PC-9 (cell line): Measurements from ENCODE around the gene SPATA31D4. TPM values are rescaled to one million over a fixed set of nuclear protein-coding genes. Genes with fewer than 3 reads are reported as not detected.
"Not testable (repeated sequence)": the region's sequence is repeated elsewhere in the genome, so short reads cannot be mapped to it uniquely, and the experiment has no call there.

Source experiments
- BruUV-seq: library from RNA; stranded (reverse); fragments of 400-500 nt; replicated peaks from 2 replicates; lab custom pipeline; 2021; lab: Mats Ljungman, UMichigan
- CTCF ChIA-PET: fragments of 300-600 bp; sonication (Branson Sonifier 250); formaldehyde crosslinking; loops from one replicate; lab custom pipeline; 2022; ENCODE audit warnings: antibody characterized with exemption; lab: Charles Lee
- POLR2A ChIA-PET: fragments of 300-600 bp; sonication (Branson Sonifier 250); formaldehyde crosslinking; loops from one replicate; lab custom pipeline; 2022; ENCODE audit warnings: antibody characterized with exemption; ENCODE audit not compliant: unreplicated experiment; lab: Charles Lee
- DNase-seq, 2 experiments: peaks; one replicate each; pipeline versions ENCODE4 v3.0.0 to v3.0.0-alpha.2; 2015 to 2022; ENCODE audit warnings: mixed read lengths in 1 of 2
- H2AFZ ChIP-seq: fragments of 200-600 bp; sonication (generic); 2 replicates; pipeline ENCODE4 v1.8.1; 2017; ENCODE audit warnings: antibody characterized with exemption
- H3F3A ChIP-seq: fragments of 200-600 bp; sonication (generic); 2 replicates; pipeline ENCODE4 v1.8.1; 2017; ENCODE audit warnings: antibody characterized with exemption, mild to moderate bottlenecking, low read depth; ENCODE audit not compliant: insufficient read depth
- H3K27ac ChIP-seq: fragments of 200-600 bp; sonication (generic); 2 replicates; pipeline ENCODE4 v1.6.1; 2016; ENCODE audit warnings: mixed run types
- H3K27me3 ChIP-seq: fragments of 200-600 bp; sonication (generic); 2 replicates; pipeline ENCODE4 v1.6.1; 2016; ENCODE audit warnings: low read depth, mixed run types; ENCODE audit not compliant: insufficient read depth
- H3K36me3 ChIP-seq: fragments of 200-600 bp; sonication (generic); 2 replicates; pipeline ENCODE4 v1.6.1; 2016; ENCODE audit warnings: low read depth, mixed run types
- H3K4me1 ChIP-seq: fragments of 200-600 bp; sonication (generic); replicated peaks from 2 replicates; pipeline ENCODE4 v1.6.1; 2016; ENCODE audit warnings: mixed run types; ENCODE audit not compliant: insufficient read depth
- H3K4me2 ChIP-seq: fragments of 200-600 bp; sonication (generic); 2 replicates; pipeline ENCODE4 v1.6.1; 2017; ENCODE audit warnings: mixed run types
- H3K4me3 ChIP-seq: fragments of 200-600 bp; sonication (generic); 2 replicates; pipeline ENCODE4 v1.6.1; 2016; ENCODE audit warnings: mixed run types
- H3K79me2 ChIP-seq: fragments of 200-600 bp; sonication (generic); 2 replicates; pipeline ENCODE4 v1.6.1; 2017; ENCODE audit warnings: low read depth, mixed run types
- H3K9me2 ChIP-seq: fragments of 200-600 bp; sonication (generic); 2 replicates; pipeline ENCODE4 v1.8.1; 2017; ENCODE audit warnings: mild to moderate bottlenecking; ENCODE audit not compliant: insufficient read depth
- H3K9me3 ChIP-seq: fragments of 200-600 bp; sonication (generic); 2 replicates; pipeline ENCODE4 v1.8.1; 2016; ENCODE audit warnings: low read depth; ENCODE audit not compliant: insufficient read depth
- H4K20me1 ChIP-seq: fragments of 200-600 bp; sonication (generic); 2 replicates; pipeline ENCODE4 v1.8.1; 2017; ENCODE audit not compliant: insufficient read depth
- EZH2 ChIP-seq: fragments of 200-600 bp; sonication (generic); IDR thresholded peaks from 2 replicates; pipeline ENCODE4 v1.8.0; 2017; ENCODE audit warnings: antibody characterized with exemption, low read depth
- intact Hi-C: fragments of 100-400 bp; cut with micrococcal nuclease; formaldehyde crosslinking; loops from one replicate; pipeline ENCODE4 v1.10.0; 2022; ENCODE audit not compliant: unreplicated experiment
- total RNA-seq: library from RNA; stranded (reverse); gene quantifications from 2 replicates; pipeline ENCODE4 v1.2.3, GENCODE V29; 2021
- TF ChIP-seq, protein P1 (sequence below): fragments of 200-600 bp; sonication (generic); conservative IDR thresholded peaks from 2 replicates; pipeline ENCODE4 v1.6.1; 2017; ENCODE audit warnings: mixed run types, antibody characterized with exemption, mild to moderate bottlenecking, moderate library complexity

Gene SPATA31D4
- total RNA-seq, 1 experiment from 2014 or later: not detected

DNA sequence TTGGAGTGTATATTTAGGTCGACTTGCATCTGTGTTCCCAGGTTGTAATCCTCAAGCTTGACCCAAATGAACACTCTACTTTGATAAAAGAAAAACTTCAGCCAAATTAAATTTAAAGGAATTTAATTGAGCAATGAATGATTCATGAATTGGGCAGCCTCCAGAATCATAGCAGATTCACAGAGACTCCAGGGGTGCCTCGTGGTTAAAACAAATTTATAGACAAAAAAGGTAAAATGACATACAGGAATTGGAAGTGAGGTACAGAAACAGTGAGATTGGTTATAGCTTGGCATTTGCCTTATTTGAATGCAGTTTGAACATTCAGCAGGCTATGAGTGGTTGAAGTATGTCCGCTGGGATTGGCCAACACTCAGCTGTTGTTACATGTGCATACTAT lies 21.6 kb upstream of the SPATA31D4 start:
- no TSS peak for BruUV-seq
- no peaks in the 10 kb centered on the region for H3K36me3 ChIP-seq
- H4K20me1 ChIP-seq: no peaks in the 10 kb centered on the region
- H3K27ac ChIP-seq: no peak overlapping the region
- peak in 1 of 2 experiments; percentile 37 for DNase-seq
- H3K9me2 ChIP-seq: no peaks in the 10 kb centered on the region
- POLR2A ChIA-PET: no interaction called here
- CTCF ChIA-PET: no interaction called here
- H3K4me1 ChIP-seq: no peaks in the 10 kb centered on the region
- intact Hi-C loops: no loop called here
- no peaks in the 10 kb centered on the region for H3K27me3 ChIP-seq
- no peaks in the 10 kb centered on the region for H3K79me2 ChIP-seq
- H2AFZ ChIP-seq: 0 out of 2 replicates have a peak overlapping the region, but pooled peaks have one; percentile 17
- no peaks in the 10 kb centered on the region for H3K9me3 ChIP-seq
- no peak overlapping the region for H3K4me3 ChIP-seq
- no peaks in the 10 kb centered on the region for H3F3A ChIP-seq
- no peak for TF ChIP-seq EZH2
- TF ChIP-seq, protein P1, sequence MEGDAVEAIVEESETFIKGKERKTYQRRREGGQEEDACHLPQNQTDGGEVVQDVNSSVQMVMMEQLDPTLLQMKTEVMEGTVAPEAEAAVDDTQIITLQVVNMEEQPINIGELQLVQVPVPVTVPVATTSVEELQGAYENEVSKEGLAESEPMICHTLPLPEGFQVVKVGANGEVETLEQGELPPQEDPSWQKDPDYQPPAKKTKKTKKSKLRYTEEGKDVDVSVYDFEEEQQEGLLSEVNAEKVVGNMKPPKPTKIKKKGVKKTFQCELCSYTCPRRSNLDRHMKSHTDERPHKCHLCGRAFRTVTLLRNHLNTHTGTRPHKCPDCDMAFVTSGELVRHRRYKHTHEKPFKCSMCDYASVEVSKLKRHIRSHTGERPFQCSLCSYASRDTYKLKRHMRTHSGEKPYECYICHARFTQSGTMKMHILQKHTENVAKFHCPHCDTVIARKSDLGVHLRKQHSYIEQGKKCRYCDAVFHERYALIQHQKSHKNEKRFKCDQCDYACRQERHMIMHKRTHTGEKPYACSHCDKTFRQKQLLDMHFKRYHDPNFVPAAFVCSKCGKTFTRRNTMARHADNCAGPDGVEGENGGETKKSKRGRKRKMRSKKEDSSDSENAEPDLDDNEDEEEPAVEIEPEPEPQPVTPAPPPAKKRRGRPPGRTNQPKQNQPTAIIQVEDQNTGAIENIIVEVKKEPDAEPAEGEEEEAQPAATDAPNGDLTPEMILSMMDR: no peak
- no peak overlapping the region for H3K4me2 ChIP-seq

DNA sequence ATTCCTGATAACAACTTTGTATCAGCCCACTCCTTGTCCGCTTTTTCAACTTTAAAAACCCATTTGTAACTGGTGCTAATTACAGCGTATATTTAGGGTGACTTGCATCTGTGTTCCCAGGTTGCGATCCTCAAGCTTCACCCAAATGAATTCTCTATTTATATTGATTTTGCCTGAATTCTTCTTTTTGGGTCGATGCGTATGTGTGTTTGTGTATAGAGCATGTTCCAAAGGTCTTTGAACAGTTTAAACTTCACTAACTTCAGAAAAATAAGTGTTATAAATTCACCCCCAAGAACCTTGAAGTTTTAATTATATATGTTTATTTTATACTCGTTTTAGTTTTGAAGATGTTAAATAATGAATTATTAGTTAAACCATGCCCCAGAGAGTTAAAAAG lies 16.1 kb upstream of the SPATA31D4 start:
- ChIA-PET CTCF (no interaction called here), POLR2A (no interaction called here)
- Histone ChIP-seq H3K4me1 (no peaks in the 10 kb centered on the region), H3K9me3 (no peaks in the 10 kb centered on the region), H3K4me3 (no peak overlapping the region), H3K36me3 (no peaks in the 10 kb centered on the region), H3K9me2 (no peaks in the 10 kb centered on the region), H3K4me2 (no peak overlapping the region), H2AFZ (no peak overlapping the region), H3K27me3 (no peaks in the 10 kb centered on the region), H3K27ac (no peak overlapping the region), H3K79me2 (no peaks in the 10 kb centered on the region), H3F3A (no peaks in the 10 kb centered on the region), H4K20me1 (no peaks in the 10 kb centered on the region)
- TF ChIP-seq EZH2: no peak
- TF ChIP-seq, protein P1: no peak
- no TSS peak for BruUV-seq
- DNase-seq: no peak
- intact Hi-C loops: no loop called here

DNA sequence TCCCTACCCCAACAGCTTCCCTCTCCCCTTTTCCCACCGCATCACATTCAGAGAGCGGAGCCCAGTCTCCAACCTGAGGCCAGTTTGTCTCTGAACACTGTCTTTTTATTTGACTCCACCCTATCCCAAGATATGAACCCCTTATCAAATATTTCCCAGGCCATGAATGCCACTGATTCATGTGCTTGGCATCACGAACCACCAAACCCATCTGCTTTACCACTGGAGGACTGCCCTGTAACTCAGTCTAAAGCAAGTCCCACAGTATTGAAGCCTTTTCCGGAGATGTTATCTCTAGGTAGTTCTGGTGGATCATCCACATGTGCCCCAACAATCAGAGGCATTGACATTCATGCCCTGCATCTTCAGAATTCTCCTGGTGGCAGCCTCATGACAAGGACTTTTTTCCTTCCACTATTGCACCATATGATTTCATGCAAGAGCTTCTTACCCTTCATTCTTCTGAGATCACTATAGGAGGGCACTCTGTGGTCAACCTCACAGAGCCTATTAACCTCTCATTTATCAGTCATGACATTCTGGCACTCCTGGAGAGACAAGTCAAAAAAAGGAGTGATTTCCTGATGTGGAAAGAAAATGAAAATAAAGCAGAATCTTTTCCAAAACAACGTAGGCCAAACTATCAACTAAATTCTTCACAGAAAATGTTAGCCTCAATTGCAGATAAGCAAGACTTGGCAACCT lies 12.3 kb upstream of the SPATA31D4 start:
- H3K27me3 ChIP-seq: no peaks in the 10 kb centered on the region
- no peak overlapping the region for H3K27ac ChIP-seq
- no peak overlapping the region for H2AFZ ChIP-seq
- TF ChIP-seq EZH2: no peak
- TF ChIP-seq, protein P1: no peak
- H3F3A ChIP-seq: no peaks in the 10 kb centered on the region
- H3K4me2 ChIP-seq: no peak overlapping the region
- no peaks in the 10 kb centered on the region for H3K9me2 ChIP-seq
- no peaks in the 10 kb centered on the region for H3K4me1 ChIP-seq
- H4K20me1 ChIP-seq: no peaks in the 10 kb centered on the region
- peak; percentile 10 to 31 for DNase-seq
- POLR2A ChIA-PET: no interaction called here
- CTCF ChIA-PET: no interaction called here
- H3K9me3 ChIP-seq: no peaks in the 10 kb centered on the region
- intact Hi-C loops: no loop called here
- H3K36me3 ChIP-seq: no peaks in the 10 kb centered on the region
- H3K4me3 ChIP-seq: no peak overlapping the region
- no peaks in the 10 kb centered on the region for H3K79me2 ChIP-seq
- no TSS peak for BruUV-seq

DNA sequence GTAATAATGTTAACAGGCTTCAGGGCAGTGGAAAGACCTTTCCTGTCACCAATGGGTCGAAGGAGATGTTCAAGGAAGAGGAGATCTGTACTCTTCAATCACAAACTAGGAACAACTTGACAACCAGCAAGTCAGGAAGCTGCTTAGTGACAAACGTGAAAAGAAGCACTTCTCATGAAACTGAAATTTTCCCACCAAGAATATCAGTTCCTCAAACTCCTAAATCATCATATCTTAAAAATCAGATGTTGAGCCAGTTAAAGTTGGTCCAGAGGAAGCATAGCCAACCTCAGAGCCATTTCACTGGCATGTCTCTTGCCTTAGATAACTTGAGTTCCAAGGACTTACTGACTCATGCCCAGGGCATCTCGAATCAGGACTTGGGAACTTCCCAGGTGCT lies 9.7 kb upstream of the SPATA31D4 start:
- CTCF ChIA-PET, POLR2A ChIA-PET, H3K27me3 ChIP-seq, BruUV-seq, H3F3A ChIP-seq, H3K4me3 ChIP-seq, H3K27ac ChIP-seq, H3K9me2 ChIP-seq, H3K79me2 ChIP-seq, H4K20me1 ChIP-seq, H2AFZ ChIP-seq, intact Hi-C loops, H3K36me3 ChIP-seq, DNase-seq, H3K4me1 ChIP-seq, H3K4me2 ChIP-seq, H3K9me3 ChIP-seq: not testable (repeated sequence)

- H3K4me1 ChIP-seq, H3K9me3 ChIP-seq, H3K27me3 ChIP-seq, H3K27ac ChIP-seq, BruUV-seq, H3F3A ChIP-seq, DNase-seq, H3K4me2 ChIP-seq, H3K79me2 ChIP-seq, H3K9me2 ChIP-seq, H3K4me3 ChIP-seq, H4K20me1 ChIP-seq, H2AFZ ChIP-seq, POLR2A ChIA-PET, H3K36me3 ChIP-seq, CTCF ChIA-PET, intact Hi-C loops: not testable (repeated sequence)
These were observed 1.9 kb downstream of the SPATA31D4 start for GRCh38 chr9:81930147-81930546.
